Measurements from ENCODE around the gene TGM2. TPM values are rescaled to one million over a fixed set of nuclear protein-coding genes. Genes with fewer than 3 reads are reported as not detected.

TGM2 gene
- total and polyA plus RNA-seq, 9 of the 15 experiments (the other 6 are each of a cell fraction or from before 2014, with no cell fraction given), result 5.5 to 78.5 (median 37.6) TPM

GRCh38 chr20:38113401-38114325 is 51.4 kb downstream of the TGM2 start (continued):
- TF ChIP-seq ETS2 (tag; IDR thresholded peaks at IDR 0.05; ENCODE audit: borderline replicate concordance, poor library complexity, severe bottlenecking) (no peak), BCOR (IDR thresholded peaks at IDR 0.05) (peak; percentile 58; the same call in 1 of the 2 replicates), SRF (CRISPR knock-in tag; IDR thresholded peaks at IDR 0.05) (peak in 1 of 2 experiments; percentile 60; a peak in 1 of 4 replicates), IRF2 (CRISPR knock-in tag; IDR thresholded peaks at IDR 0.05) (no peak)
- TF ChIP-seq, protein P1, sequence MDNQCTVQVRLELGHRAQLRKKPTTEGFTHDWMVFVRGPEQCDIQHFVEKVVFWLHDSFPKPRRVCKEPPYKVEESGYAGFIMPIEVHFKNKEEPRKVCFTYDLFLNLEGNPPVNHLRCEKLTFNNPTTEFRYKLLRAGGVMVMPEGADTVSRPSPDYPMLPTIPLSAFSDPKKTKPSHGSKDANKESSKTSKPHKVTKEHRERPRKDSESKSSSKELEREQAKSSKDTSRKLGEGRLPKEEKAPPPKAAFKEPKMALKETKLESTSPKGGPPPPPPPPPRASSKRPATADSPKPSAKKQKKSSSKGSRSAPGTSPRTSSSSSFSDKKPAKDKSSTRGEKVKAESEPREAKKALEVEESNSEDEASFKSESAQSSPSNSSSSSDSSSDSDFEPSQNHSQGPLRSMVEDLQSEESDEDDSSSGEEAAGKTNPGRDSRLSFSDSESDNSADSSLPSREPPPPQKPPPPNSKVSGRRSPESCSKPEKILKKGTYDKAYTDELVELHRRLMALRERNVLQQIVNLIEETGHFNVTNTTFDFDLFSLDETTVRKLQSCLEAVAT (IDR thresholded peaks at IDR 0.05), result peak in 1 of 2 experiments; percentile 60; a peak in 1 of 4 replicates

DNA sequence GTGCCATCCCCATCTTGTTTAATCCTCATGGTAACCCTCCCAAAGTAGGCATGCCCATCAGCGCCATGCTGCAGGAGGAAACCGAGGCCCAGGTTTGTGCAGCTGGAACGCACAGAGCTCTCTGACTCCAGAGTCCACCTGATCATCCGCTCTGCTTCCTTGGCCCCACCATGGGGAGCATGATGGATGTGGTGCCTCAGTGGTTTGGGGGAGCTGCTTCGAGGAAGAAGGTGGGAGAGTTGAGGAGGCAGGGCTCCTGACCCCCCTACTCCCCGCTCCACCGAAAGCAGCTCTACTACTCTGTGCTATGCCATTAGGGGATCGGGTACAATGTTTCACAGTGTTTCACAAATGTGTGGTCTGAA is 52.2 kb downstream of the TGM2 start:
- no TSS peak for BruUV-seq (replicated peaks)
- intact Hi-C loops (cut with micrococcal nuclease) (loop anchor here (1.0 to 5.0 kb wide), 4 partner anchors 41 to 210 kb away; partner anchors contain the start of genes TGM2 and VSTM2L), in situ Hi-C loops (cut with MboI) (no loop called here)
- peaks cover 15 to 36% of the 10 kb centered on the region in 2 experiments for H3K4me1 ChIP-seq (replicated peaks in 1 of 2; ENCODE audit: control insufficient read depth in 2 of 2, insufficient read depth in 2 of 2, low read length in 2 of 2)
- no peaks in the 10 kb centered on the region for H3K36me3 ChIP-seq (ENCODE audit: control insufficient read depth, insufficient read depth, low read length)
- H3K27ac ChIP-seq (ENCODE audit: extremely low read depth, low read depth, low read length), result peak overlapping the region; percentile 56
- H3K4me2 ChIP-seq (ENCODE audit: insufficient read depth, low read length), result peak overlapping the region; percentile 78
- H4K20me1 ChIP-seq (replicated peaks; ENCODE audit: control insufficient read depth, insufficient read depth, low read length), result no peaks in the 10 kb centered on the region
- DNase-seq (ENCODE audit: extremely low read depth in 1 of 4, low spot score in 3 of 4), result no peak
- WGBS (ENCODE audit: insufficient coverage, low coverage, missing lambda C conversion rate), result 96% methylated on average over 8 of the region's 8 CpGs
- FAIRE-seq, result no peak
- H2AFZ ChIP-seq (ENCODE audit: low read depth, low read length), result peak overlapping the region; percentile 88
- ChIA-PET POLR2A (interaction anchor here (0.7 kb wide), 1 partner anchor 46 kb away, joined by 3 read pairs; no protein-coding TSS in a partner anchor), CTCF (ENCODE audit: low intra/inter-chr PET ratio) (interaction anchor here (0.8 kb wide), 1 partner anchor 59 kb away, joined by 3 read pairs; no protein-coding TSS in a partner anchor)
- H3K27me3 ChIP-seq (ENCODE audit: control insufficient read depth in 2 of 2, insufficient read depth in 2 of 2, low read length in 2 of 2), result no peaks in the 10 kb centered on the region
- H3K9ac ChIP-seq (ENCODE audit: insufficient read depth in 1 of 2, low read depth in 2 of 2, low read length in 2 of 2), result peak overlapping the region; percentile 33 to 49; a peak in 2 of 4 replicates
- no peak overlapping the region for H3K4me3 ChIP-seq
- H3K9me1 ChIP-seq (ENCODE audit: control insufficient read depth, insufficient read depth, low read length), result no peaks in the 10 kb centered on the region
- no peak for ATAC-seq
- no peaks in the 10 kb centered on the region for H3K79me2 ChIP-seq (ENCODE audit: control insufficient read depth, insufficient read depth, low read length)
- H3K9me3 ChIP-seq (replicated peaks; ENCODE audit: control insufficient read depth, insufficient read depth, low read depth, low read length), result no peaks in the 10 kb centered on the region
- TF ChIP-seq ZNF3 (CRISPR knock-in tag; IDR thresholded peaks at IDR 0.05) (no peak), MAFF (IDR thresholded peaks at IDR 0.05; ENCODE audit: low read length) (no peak), ZNF76 (CRISPR knock-in tag; IDR thresholded peaks at IDR 0.05; ENCODE audit: borderline replicate concordance) (no peak), NCOR1 (IDR thresholded peaks at IDR 0.05) (no peak), DPF2 (IDR thresholded peaks at IDR 0.05) (no peak), THAP12 (CRISPR knock-in tag; IDR thresholded peaks at IDR 0.05) (no peak)
- TF ChIP-seq, protein P2, sequence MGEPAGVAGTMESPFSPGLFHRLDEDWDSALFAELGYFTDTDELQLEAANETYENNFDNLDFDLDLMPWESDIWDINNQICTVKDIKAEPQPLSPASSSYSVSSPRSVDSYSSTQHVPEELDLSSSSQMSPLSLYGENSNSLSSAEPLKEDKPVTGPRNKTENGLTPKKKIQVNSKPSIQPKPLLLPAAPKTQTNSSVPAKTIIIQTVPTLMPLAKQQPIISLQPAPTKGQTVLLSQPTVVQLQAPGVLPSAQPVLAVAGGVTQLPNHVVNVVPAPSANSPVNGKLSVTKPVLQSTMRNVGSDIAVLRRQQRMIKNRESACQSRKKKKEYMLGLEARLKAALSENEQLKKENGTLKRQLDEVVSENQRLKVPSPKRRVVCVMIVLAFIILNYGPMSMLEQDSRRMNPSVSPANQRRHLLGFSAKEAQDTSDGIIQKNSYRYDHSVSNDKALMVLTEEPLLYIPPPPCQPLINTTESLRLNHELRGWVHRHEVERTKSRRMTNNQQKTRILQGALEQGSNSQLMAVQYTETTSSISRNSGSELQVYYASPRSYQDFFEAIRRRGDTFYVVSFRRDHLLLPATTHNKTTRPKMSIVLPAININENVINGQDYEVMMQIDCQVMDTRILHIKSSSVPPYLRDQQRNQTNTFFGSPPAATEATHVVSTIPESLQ (CRISPR knock-in tag; IDR thresholded peaks at IDR 0.05), result no peak
